ENCODE data around the gene TM4SF1. TPM values are rescaled to one million over a fixed set of nuclear protein-coding genes. Genes with fewer than 3 reads are reported as not detected.

The TM4SF1 gene
- total and polyA plus RNA-seq, 9 of the 15 experiments (the other 6 are each of a cell fraction or from before 2014, with no cell fraction given) = 0.06 to 0.44 (median 0.08) TPM; not detected in 4

Other genes starting within 250 kb of the TM4SF1 start
- gene HPS3, start 248.0 kb downstream of the TM4SF1 start, total RNA-seq (2014; rRNA removed) = 5.2 and 5.3 TPM in 2 replicates
- gene HPS3, start 248.0 kb downstream of the TM4SF1 start, total RNA-seq (2014; rRNA removed; fragmentation: Illumina TruSeq; extraction: Trizol) = 7.6 and 9.3 TPM in 2 replicates
- gene HPS3, start 248.0 kb downstream of the TM4SF1 start, total RNA-seq (2015; rRNA removed; fragmentation: Illumina TruSeq; extraction: Trizol) = 9.6 and 11.3 TPM in 2 replicates
- 6.8 and 7.2 TPM in 2 replicates for gene HPS3, start 248.0 kb downstream of the TM4SF1 start, total RNA-seq (2021)
- gene HPS3, start 248.0 kb downstream of the TM4SF1 start, polyA plus RNA-seq (2011; rRNA removed) = 9.7 and 11.6 TPM in 2 replicates
- gene HPS3, start 248.0 kb downstream of the TM4SF1 start, polyA plus RNA-seq (2014; fragmentation: Illumina TruSeq; extraction: Trizol) = 7.0 and 8.9 TPM in 2 replicates
- 1 to 10 TPM; 1.2 to 2.1 TPM for gene HPS3, start 248.0 kb downstream of the TM4SF1 start, polyA plus RNA-seq (2014; fragmentation: Nextera tagmentation; extraction: Ambion mirVana)
- gene HPS3, start 248.0 kb downstream of the TM4SF1 start, polyA plus RNA-seq (2014; rRNA removed) = 7.7 and 9.5 TPM in 2 replicates
- gene CP, start 155.8 kb downstream of the TM4SF1 start, total RNA-seq (2014; rRNA removed) = not detected in 2 replicates
- gene CP, start 155.8 kb downstream of the TM4SF1 start, total RNA-seq (2014; rRNA removed; fragmentation: Illumina TruSeq; extraction: Trizol) = not detected in 2 replicates
- not detected in 2 replicates for gene CP, start 155.8 kb downstream of the TM4SF1 start, total RNA-seq (2015; rRNA removed; fragmentation: Illumina TruSeq; extraction: Trizol)
- gene CP, start 155.8 kb downstream of the TM4SF1 start, total RNA-seq (2021) = 0.49 and 0.75 TPM in 2 replicates
- gene CP, start 155.8 kb downstream of the TM4SF1 start, polyA plus RNA-seq (2011; rRNA removed) = not detected in 2 replicates
- gene CP, start 155.8 kb downstream of the TM4SF1 start, polyA plus RNA-seq (2014; fragmentation: Illumina TruSeq; extraction: Trizol) = not detected in 2 replicates
- not detected for gene CP, start 155.8 kb downstream of the TM4SF1 start, polyA plus RNA-seq (2014; fragmentation: Nextera tagmentation; extraction: Ambion mirVana)
- gene CP, start 155.8 kb downstream of the TM4SF1 start, polyA plus RNA-seq (2014; rRNA removed) = 0.30 TPM in 1 of 2 replicates, not detected in the other
- gene TM4SF18, start 44.0 kb downstream of the TM4SF1 start, total RNA-seq (2014; rRNA removed) = not detected in 2 replicates
- not detected in 2 replicates for gene TM4SF18, start 44.0 kb downstream of the TM4SF1 start, total RNA-seq (2014; rRNA removed; fragmentation: Illumina TruSeq; extraction: Trizol)
- not detected in 2 replicates for gene TM4SF18, start 44.0 kb downstream of the TM4SF1 start, total RNA-seq (2015; rRNA removed; fragmentation: Illumina TruSeq; extraction: Trizol)
- gene TM4SF18, start 44.0 kb downstream of the TM4SF1 start, total RNA-seq (2021) = not detected in 2 replicates
- gene TM4SF18, start 44.0 kb downstream of the TM4SF1 start, polyA plus RNA-seq (2011; rRNA removed) = not detected in 2 replicates
- gene TM4SF18, start 44.0 kb downstream of the TM4SF1 start, polyA plus RNA-seq (2014; fragmentation: Illumina TruSeq; extraction: Trizol) = not detected in 2 replicates
- not detected for gene TM4SF18, start 44.0 kb downstream of the TM4SF1 start, polyA plus RNA-seq (2014; fragmentation: Nextera tagmentation; extraction: Ambion mirVana)
- gene TM4SF18, start 44.0 kb downstream of the TM4SF1 start, polyA plus RNA-seq (2014; rRNA removed) = not detected in 2 replicates
- not detected in 2 replicates for gene TM4SF4, start 97.0 kb upstream of the TM4SF1 start, total RNA-seq (2014; rRNA removed)
- not detected in 2 replicates for gene TM4SF4, start 97.0 kb upstream of the TM4SF1 start, total RNA-seq (2014; rRNA removed; fragmentation: Illumina TruSeq; extraction: Trizol)
- gene TM4SF4, start 97.0 kb upstream of the TM4SF1 start, total RNA-seq (2015; rRNA removed; fragmentation: Illumina TruSeq; extraction: Trizol) = not detected in 2 replicates
- 0.31 and 0.81 TPM in 2 replicates for gene TM4SF4, start 97.0 kb upstream of the TM4SF1 start, total RNA-seq (2021)
- not detected in 2 replicates for gene TM4SF4, start 97.0 kb upstream of the TM4SF1 start, polyA plus RNA-seq (2011; rRNA removed)
- not detected in 2 replicates for gene TM4SF4, start 97.0 kb upstream of the TM4SF1 start, polyA plus RNA-seq (2014; fragmentation: Illumina TruSeq; extraction: Trizol)
- not detected for gene TM4SF4, start 97.0 kb upstream of the TM4SF1 start, polyA plus RNA-seq (2014; fragmentation: Nextera tagmentation; extraction: Ambion mirVana)
- not detected in 2 replicates for gene TM4SF4, start 97.0 kb upstream of the TM4SF1 start, polyA plus RNA-seq (2014; rRNA removed)